Right atrium auricular region (tissue), 2 donors: ENCODE results near the gene CCDC28A. TPM values are rescaled to one million over a fixed set of nuclear protein-coding genes. Genes with fewer than 3 reads are reported as not detected.
"Not testable (repeated sequence)": the region's sequence is repeated elsewhere in the genome, so short reads cannot be mapped to it uniquely, and the experiment has no call there.

ENCODE experiments used
- DNase-seq: peaks from one replicate; pipeline ENCODE4 v3.0.0-alpha.2; 2019; ENCODE audit warnings: low spot score
- H3K27ac ChIP-seq, 2 donors: fragments of 200-600 bp; sonication (generic); 1 replicate in 1 of 2; 2 replicates in 1 of 2; pipeline ENCODE4 v1.5.1; 2016 to 2019
- H3K27me3 ChIP-seq, 2 donors: fragments of 200-600 bp; sonication (generic); one replicate each; pipeline versions ENCODE4 v1.5.1 to v1.6.0; 2017 to 2019
- H3K36me3 ChIP-seq: fragments of 200-600 bp; sonication (generic); one replicate; pipeline ENCODE4 v1.5.1; 2016
- H3K4me1 ChIP-seq, 2 donors: fragments of 200-600 bp; sonication (generic); one replicate each; pipeline versions ENCODE4 v1.5.1 to v1.6.0; 2017 to 2019
- H3K4me3 ChIP-seq, 2 donors: fragments of 200-600 bp; sonication (generic); 1 replicate in 1 of 2; 2 replicates in 1 of 2; pipeline ENCODE4 v1.5.1; 2017 to 2019; ENCODE audit warnings: mild to moderate bottlenecking in 1 of 2, moderate library complexity in 1 of 2
- H3K9me3 ChIP-seq, 2 donors: fragments of 200-600 bp; sonication (generic); one replicate each; pipeline ENCODE4 v1.5.1; 2019
- total RNA-seq, 2 donors: library from RNA; depleted of rRNA; stranded (reverse); fragments of >200 nt; gene quantifications; one replicate each; pipeline ENCODE4 v1.1.0, GENCODE V29; 2016
- TF ChIP-seq, protein P1 (sequence below), 2 donors: fragments of 200-600 bp; sonication (generic); IDR thresholded peaks; one replicate each; pipeline ENCODE4 v1.5.1; 2019; ENCODE audit warnings: antibody characterized with exemption in 2 of 2

Gene CCDC28A
- total RNA-seq, 2 donors from 2014 or later: 8.7 to 11.0 TPM

DNA sequence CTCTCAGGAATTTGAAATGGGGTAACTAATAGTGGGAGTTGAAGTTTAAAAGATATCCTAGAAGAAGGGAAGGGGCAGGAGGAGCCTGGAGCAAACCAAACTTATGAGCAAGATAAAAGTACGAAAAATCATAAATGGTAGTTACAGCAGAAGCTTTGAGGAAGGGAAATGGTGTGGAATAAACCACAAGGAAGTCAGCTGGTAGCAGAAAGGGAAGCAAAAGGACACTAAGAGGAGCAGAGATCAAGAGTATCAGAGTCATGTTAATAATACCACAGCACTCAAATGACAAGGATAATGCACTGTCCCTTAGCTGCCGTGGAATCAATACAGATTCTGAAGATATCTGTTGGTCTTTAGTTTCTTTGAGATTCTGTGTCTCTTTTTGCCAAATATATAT is 44.9 kb upstream of the CCDC28A start:
- Histone ChIP-seq H3K4me3 (no peak overlapping the region), H3K4me1 (peaks cover 0 to 8% of the 10 kb centered on the region in 2 donors), H3K27ac (no peak overlapping the region), H3K36me3 (no peaks in the 10 kb centered on the region), H3K27me3 (no peaks in the 10 kb centered on the region), H3K9me3 (no peaks in the 10 kb centered on the region)
- TF ChIP-seq, protein P1, sequence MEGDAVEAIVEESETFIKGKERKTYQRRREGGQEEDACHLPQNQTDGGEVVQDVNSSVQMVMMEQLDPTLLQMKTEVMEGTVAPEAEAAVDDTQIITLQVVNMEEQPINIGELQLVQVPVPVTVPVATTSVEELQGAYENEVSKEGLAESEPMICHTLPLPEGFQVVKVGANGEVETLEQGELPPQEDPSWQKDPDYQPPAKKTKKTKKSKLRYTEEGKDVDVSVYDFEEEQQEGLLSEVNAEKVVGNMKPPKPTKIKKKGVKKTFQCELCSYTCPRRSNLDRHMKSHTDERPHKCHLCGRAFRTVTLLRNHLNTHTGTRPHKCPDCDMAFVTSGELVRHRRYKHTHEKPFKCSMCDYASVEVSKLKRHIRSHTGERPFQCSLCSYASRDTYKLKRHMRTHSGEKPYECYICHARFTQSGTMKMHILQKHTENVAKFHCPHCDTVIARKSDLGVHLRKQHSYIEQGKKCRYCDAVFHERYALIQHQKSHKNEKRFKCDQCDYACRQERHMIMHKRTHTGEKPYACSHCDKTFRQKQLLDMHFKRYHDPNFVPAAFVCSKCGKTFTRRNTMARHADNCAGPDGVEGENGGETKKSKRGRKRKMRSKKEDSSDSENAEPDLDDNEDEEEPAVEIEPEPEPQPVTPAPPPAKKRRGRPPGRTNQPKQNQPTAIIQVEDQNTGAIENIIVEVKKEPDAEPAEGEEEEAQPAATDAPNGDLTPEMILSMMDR (IDR thresholded peaks at IDR 0.05): no peak
- DNase-seq: no peak

DNA sequence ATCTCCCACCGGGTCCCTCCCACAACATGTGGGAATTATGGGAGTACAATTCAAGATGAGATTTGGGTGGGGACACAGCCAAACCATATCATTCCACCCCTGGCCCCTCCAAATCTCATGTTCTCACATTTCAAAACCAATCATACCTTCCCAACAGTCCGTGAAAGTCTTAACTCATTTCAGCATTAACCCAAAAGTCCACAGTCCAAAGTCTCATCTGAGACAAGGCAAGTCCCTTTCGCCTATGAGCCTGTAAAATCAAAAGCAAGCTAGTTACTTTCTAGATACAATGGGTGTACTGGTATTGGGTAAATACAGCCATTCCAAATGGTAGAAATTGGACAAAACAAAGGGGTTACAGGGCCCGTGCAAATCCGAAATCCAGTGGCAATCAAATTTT is 43.5 kb upstream of the CCDC28A start:
- H3K36me3 ChIP-seq, H3K4me1 ChIP-seq, H3K27me3 ChIP-seq, H3K4me3 ChIP-seq, H3K27ac ChIP-seq, DNase-seq, H3K9me3 ChIP-seq: not testable (repeated sequence)

DNA sequence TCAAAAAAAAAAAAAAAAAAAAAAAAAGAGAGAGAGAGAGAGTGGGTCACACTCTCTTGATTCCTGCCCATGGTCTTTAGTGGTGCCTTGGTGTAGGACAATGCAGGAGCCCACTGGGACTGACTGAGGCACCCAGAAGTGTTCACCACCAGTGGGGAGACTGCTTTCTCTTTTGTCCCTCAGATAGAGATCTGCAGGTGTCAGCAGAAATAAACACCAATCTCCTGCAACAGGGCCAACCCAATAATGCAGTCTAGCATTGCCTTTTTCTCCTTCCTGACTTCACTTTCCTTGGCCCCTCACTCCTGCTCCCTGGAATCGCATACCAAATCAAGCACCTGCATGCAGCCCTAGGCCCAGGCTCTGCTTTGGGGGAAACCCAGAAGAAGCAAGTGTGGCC is 39.0 kb upstream of the CCDC28A start:
- Histone ChIP-seq H3K4me1 (no peaks in the 10 kb centered on the region), H3K4me3 (no peak overlapping the region), H3K9me3 (no peaks in the 10 kb centered on the region), H3K36me3 (no peaks in the 10 kb centered on the region), H3K27ac (no peak overlapping the region), H3K27me3 (no peaks in the 10 kb centered on the region)
- DNase-seq: no peak
- TF ChIP-seq, protein P1 (IDR thresholded peaks at IDR 0.05): no peak

DNA sequence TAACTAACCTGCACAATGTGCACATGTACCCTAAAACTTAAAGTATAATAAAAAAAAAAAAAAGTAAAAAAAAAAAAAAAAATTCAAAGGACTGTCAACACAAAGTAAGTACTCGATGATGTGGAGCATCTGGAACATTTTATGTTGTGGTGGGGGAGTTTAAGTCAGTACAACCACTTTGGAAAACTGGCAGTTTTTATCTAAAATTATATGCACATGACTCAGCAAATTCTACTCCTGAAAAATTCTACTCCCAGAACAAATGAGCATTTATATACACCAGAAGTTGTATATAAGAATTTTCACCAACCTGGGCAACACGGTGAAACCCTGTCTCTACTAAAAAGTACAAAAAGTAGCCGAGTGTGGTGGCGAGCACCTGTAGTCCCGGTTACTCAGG is 36.9 kb upstream of the CCDC28A start:
- no peaks in the 10 kb centered on the region for H3K36me3 ChIP-seq
- H3K27me3 ChIP-seq: no peaks in the 10 kb centered on the region
- TF ChIP-seq, protein P1 (IDR thresholded peaks at IDR 0.05): no peak
- no peaks in the 10 kb centered on the region for H3K4me1 ChIP-seq
- no peak for DNase-seq
- no peak overlapping the region for H3K27ac ChIP-seq
- H3K9me3 ChIP-seq: no peaks in the 10 kb centered on the region
- H3K4me3 ChIP-seq: no peak overlapping the region

DNA sequence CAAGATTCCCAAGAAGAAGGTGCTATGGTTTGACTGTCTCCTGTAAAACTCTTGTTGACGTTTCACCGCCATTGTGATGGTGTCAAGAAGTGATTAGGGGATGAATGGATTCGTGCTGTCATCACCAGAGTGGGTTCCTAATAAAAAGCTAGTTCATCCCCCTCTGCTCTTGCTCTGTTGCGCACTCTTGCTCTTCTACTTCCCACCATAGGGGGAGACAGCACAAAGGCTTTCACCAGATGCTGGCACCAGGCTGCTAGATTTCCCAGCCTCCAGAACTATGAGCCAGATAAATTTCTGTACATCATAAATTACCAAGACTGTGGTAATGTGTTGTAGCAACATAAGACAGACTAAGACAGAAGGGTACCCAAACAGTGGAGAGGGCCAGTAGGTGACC is 21.6 kb upstream of the CCDC28A start:
- H3K36me3 ChIP-seq: no peaks in the 10 kb centered on the region
- no peaks in the 10 kb centered on the region for H3K4me1 ChIP-seq
- H3K9me3 ChIP-seq: no peaks in the 10 kb centered on the region
- no peak for DNase-seq
- H3K27me3 ChIP-seq: no peaks in the 10 kb centered on the region
- TF ChIP-seq, protein P1 (IDR thresholded peaks at IDR 0.05): no peak
- H3K27ac ChIP-seq: no peak overlapping the region
- H3K4me3 ChIP-seq: no peak overlapping the region

DNA sequence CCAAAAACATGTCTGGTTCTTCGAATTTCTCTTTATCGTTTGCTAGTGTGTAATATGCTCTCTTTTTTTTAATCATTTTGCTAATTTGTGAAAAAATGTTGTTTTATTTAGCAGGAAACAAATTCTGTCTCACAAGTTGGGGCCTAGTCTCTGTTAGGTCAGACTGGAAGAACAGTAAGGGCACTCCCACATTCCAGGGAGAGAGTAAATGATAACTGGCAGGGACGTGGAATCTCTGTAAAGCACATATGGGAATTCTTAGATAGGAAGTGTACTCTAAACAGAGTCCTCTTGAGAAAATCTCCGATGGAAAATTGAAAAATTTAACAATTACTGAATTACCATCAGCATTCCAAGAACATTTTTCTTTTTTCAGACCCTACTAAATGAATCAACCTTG is 16.4 kb upstream of the CCDC28A start:
- Histone ChIP-seq H3K4me1 (no peaks in the 10 kb centered on the region), H3K4me3 (no peak overlapping the region), H3K27ac (no peak overlapping the region), H3K36me3 (no peaks in the 10 kb centered on the region), H3K9me3 (no peaks in the 10 kb centered on the region), H3K27me3 (no peaks in the 10 kb centered on the region)
- TF ChIP-seq, protein P1 (IDR thresholded peaks at IDR 0.05): no peak
- DNase-seq: no peak
